Left cardiac atrium (tissue), 4 donors: ENCODE measurements around the gene MBD3L2. TPM values are rescaled to one million over a fixed set of nuclear protein-coding genes. Genes with fewer than 3 reads are reported as not detected.
"Not testable (repeated sequence)": the region's sequence is repeated elsewhere in the genome, so short reads cannot be mapped to it uniquely, and the experiment has no call there.

ENCODE experiments used
- ATAC-seq, 2 donors: fragments of 200-7000 bp; cut with Tn5 transposase; one replicate each; pipeline ENCODE4 v1.9.1; 2020; ENCODE audit warnings: mild to moderate bottlenecking in 2 of 2, moderate library complexity in 2 of 2
- DNase-seq: peaks from one replicate; pipeline ENCODE4 v3.0.0-alpha.2; 2020
- intact Hi-C, 2 donors: fragments of 100-400 bp; cut with DNase I; formaldehyde crosslinking; loops; one replicate each; pipeline versions ENCODE4 v1.14.1 to v1.15.1; 2022 to 2023
- total RNA-seq, 2 donors: library from RNA; stranded (reverse); fragmentation: NEBNext Ultra II Directional; extraction: Animal tissue kit (Norgen Biotek cat#: 25700); gene quantifications; one replicate each; pipeline ENCODE4 v1.2.1, GENCODE V29; 2021
- donor health status: DM: no; HTN: yes; CAD: no.
- donor health status: DM: no; HTN: yes; CAD: no; lungs with severe emphysema.
- donor health status: DM: yes; HTN: yes; CAD: no.
- donor health status: Dilated cardiomyopathy.

MBD3L2 gene
- total RNA-seq, 2 donors from 2014 or later = not detected

- DNase-seq, intact Hi-C loops, ATAC-seq: not testable (repeated sequence)
Observed at GRCh38 chr19:7056371-7056770, 7.2 kb downstream of the MBD3L2 start.

GRCh38 chr19:7058576-7058975, 9.5 kb downstream of the MBD3L2 start, which contains the start of gene MBD3L3:
TSS of gene MBD3L3 (minus strand) at chr19:7058676. CDS start at chr19:7058605, 71 bp downstream.
- intact Hi-C loops, DNase-seq, ATAC-seq: not testable (repeated sequence)

GRCh38 chr19:7059977-7060376, 10.9 kb downstream of the MBD3L2 start:
- DNase-seq, ATAC-seq, intact Hi-C loops: not testable (repeated sequence)

GRCh38 chr19:7063339-7063738, 14.2 kb downstream of the MBD3L2 start:
- ATAC-seq (no peak), DNase-seq (no peak)
- intact Hi-C loops = no loop called here

- no peak for ATAC-seq
- DNase-seq = no peak
- intact Hi-C loops = no loop called here
Observed at GRCh38 chr19:7063764-7064418, 14.8 kb downstream of the MBD3L2 start.

- DNase-seq, intact Hi-C loops, ATAC-seq: not testable (repeated sequence)
Observed at GRCh38 chr19:7067122-7067521, 18.0 kb downstream of the MBD3L2 start.

GRCh38 chr19:7067716-7068115, 18.6 kb downstream of the MBD3L2 start:
- intact Hi-C loops = no loop called here
- no peak for DNase-seq
- ATAC-seq = no peak

GRCh38 chr19:7068599-7068998, 19.5 kb downstream of the MBD3L2 start:
- intact Hi-C loops = no loop called here
- DNase-seq (no peak), ATAC-seq (no peak)

- intact Hi-C loops = no loop called here
Observed at GRCh38 chr19:7069042-7069903, 20.2 kb downstream of the MBD3L2 start, which contains the start of gene ZNF557. TSS of gene ZNF557 (plus strand) at chr19:7069703. CDS start at chr19:7075075, 5,372 bp downstream.

GRCh38 chr19:7069904-7070226, 20.7 kb downstream of the MBD3L2 start:
- intact Hi-C loops = no loop called here

More at GRCh38 chr19:7069042-7069903, 20.2 kb downstream of the MBD3L2 start, which contains the start of gene ZNF557:
- peak; percentile 100 for DNase-seq
- ATAC-seq = peak; percentile 100

GRCh38 chr19:7072541-7072940, 23.4 kb downstream of the MBD3L2 start:
- ATAC-seq (no peak), DNase-seq (no peak)
- intact Hi-C loops = no loop called here

More at GRCh38 chr19:7069904-7070226, 20.7 kb downstream of the MBD3L2 start:
- ATAC-seq (peak in 1 of 2 donors; percentile 6), DNase-seq (no peak)

- intact Hi-C loops = no loop called here
- ATAC-seq (no peak), DNase-seq (no peak)
Observed at GRCh38 chr19:7074705-7075282, 25.7 kb downstream of the MBD3L2 start.

- no peak for ATAC-seq
- intact Hi-C loops = no loop called here
- DNase-seq = no peak
Observed at GRCh38 chr19:7076151-7076550, 27.0 kb downstream of the MBD3L2 start.

- no peak for ATAC-seq
- intact Hi-C loops = no loop called here
- no peak for DNase-seq
Observed at GRCh38 chr19:7078008-7078407, 28.9 kb downstream of the MBD3L2 start.

GRCh38 chr19:7083076-7083956, 34.2 kb downstream of the MBD3L2 start:
- intact Hi-C loops = no loop called here
- DNase-seq (no peak), ATAC-seq (no peak)

GRCh38 chr19:7088999-7089398, 39.9 kb downstream of the MBD3L2 start:
- intact Hi-C loops = no loop called here
- no peak for DNase-seq
- no peak for ATAC-seq

- DNase-seq = no peak
- no peak for ATAC-seq
- intact Hi-C loops = no loop called here
Observed at GRCh38 chr19:7098096-7098495, 49.0 kb downstream of the MBD3L2 start.

GRCh38 chr19:7098701-7099596, 49.8 kb downstream of the MBD3L2 start:
- DNase-seq (peak; percentile 93), ATAC-seq (peak; percentile 96 to 97)
- intact Hi-C loops = no loop called here
